ENCODE data around the gene PLXNA4. TPM values are rescaled to one million over a fixed set of nuclear protein-coding genes. Genes with fewer than 3 reads are reported as not detected.
"Not testable (repeated sequence)": the region's sequence is repeated elsewhere in the genome, so short reads cannot be mapped to it uniquely, and the experiment has no call there.

PLXNA4 gene
- polyA plus RNA-seq, 1 donor (not counting 4 experiments of a cell fraction or from before 2014, with no cell fraction given) = 0.01 TPM

DNA sequence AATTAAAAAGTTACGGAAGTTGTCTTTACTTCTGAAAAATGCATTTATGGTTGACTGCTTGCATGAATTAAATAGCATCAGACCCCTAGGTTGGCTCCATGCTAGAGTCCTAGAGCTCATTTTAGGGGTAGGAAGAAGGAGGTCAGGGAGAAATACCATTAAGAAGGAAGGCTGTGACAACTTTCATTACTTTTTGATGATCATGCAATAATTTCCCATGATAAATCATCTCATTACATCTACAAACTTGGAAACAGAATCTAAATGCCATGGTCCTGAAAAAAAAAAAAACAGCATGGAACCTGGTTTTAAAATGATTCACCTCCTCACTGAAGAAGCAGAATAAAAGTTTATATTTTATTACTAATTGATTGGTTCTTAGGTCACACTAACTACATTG is 20.3 kb upstream of the PLXNA4 start:
- Histone ChIP-seq H3K27me3 (ENCODE audit: control insufficient read depth, extremely low read depth, insufficient read depth, low read length) (peaks cover 4% of the 10 kb centered on the region), H3K9ac (ENCODE audit: control insufficient read depth, extremely low read depth, insufficient read depth, low read length) (no peak overlapping the region), H3K79me2 (ENCODE audit: control insufficient read depth, insufficient read depth, low read length) (no peaks in the 10 kb centered on the region), H2AFZ (ENCODE audit: control insufficient read depth, low read length) (no peak overlapping the region), H4K20me1 (ENCODE audit: control insufficient read depth, extremely low read depth, insufficient read depth, low read length) (no peaks in the 10 kb centered on the region), H3K4me3 (ENCODE audit: control insufficient read depth in 2 of 3, extremely low read depth in 1 of 3, insufficient read depth in 2 of 3, low read depth in 1 of 3, low read length in 3 of 3) (no peak overlapping the region), H3K4me1 (ENCODE audit: control insufficient read depth, extremely low read depth, insufficient read depth, low read length) (no peaks in the 10 kb centered on the region), H3K27ac (ENCODE audit: control insufficient read depth, insufficient read depth, low read length) (no peak overlapping the region), H3K36me3 (ENCODE audit: control insufficient read depth in 2 of 2, extremely low read depth in 1 of 2, insufficient read depth in 2 of 2, low read length in 2 of 2) (no peaks in the 10 kb centered on the region), H3K9me3 (ENCODE audit: control insufficient read depth, low read depth, low read length) (no peaks in the 10 kb centered on the region), H3K9me1 (ENCODE audit: control insufficient read depth, extremely low read depth, insufficient read depth, low read length) (no peaks in the 10 kb centered on the region), H3K4me2 (ENCODE audit: control insufficient read depth, extremely low read depth, insufficient read depth, low read depth, low read length) (no peak overlapping the region)
- no peak for DNase-seq (ENCODE audit: low read depth, low spot score)
- dilution Hi-C loops (cut with MboI; ENCODE audit: extremely low pct_ligation_motif_present, low sequenced_read_pairs) = no loop called here
- TF ChIP-seq, protein P1, sequence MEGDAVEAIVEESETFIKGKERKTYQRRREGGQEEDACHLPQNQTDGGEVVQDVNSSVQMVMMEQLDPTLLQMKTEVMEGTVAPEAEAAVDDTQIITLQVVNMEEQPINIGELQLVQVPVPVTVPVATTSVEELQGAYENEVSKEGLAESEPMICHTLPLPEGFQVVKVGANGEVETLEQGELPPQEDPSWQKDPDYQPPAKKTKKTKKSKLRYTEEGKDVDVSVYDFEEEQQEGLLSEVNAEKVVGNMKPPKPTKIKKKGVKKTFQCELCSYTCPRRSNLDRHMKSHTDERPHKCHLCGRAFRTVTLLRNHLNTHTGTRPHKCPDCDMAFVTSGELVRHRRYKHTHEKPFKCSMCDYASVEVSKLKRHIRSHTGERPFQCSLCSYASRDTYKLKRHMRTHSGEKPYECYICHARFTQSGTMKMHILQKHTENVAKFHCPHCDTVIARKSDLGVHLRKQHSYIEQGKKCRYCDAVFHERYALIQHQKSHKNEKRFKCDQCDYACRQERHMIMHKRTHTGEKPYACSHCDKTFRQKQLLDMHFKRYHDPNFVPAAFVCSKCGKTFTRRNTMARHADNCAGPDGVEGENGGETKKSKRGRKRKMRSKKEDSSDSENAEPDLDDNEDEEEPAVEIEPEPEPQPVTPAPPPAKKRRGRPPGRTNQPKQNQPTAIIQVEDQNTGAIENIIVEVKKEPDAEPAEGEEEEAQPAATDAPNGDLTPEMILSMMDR (optimal IDR thresholded peaks at IDR 0.05 in 1 of 3, IDR thresholded peaks at IDR 0.05 in 1 of 3, conservative IDR thresholded peaks at IDR 0.05 in 1 of 3; ENCODE audit: extremely low read depth in 1 of 3, insufficient read depth in 2 of 3, low read length in 3 of 3) = no peak
- no peak for TF ChIP-seq EZH2 (IDR thresholded peaks at IDR 0.05; ENCODE audit: low read length)
- no peak for FAIRE-seq

DNA sequence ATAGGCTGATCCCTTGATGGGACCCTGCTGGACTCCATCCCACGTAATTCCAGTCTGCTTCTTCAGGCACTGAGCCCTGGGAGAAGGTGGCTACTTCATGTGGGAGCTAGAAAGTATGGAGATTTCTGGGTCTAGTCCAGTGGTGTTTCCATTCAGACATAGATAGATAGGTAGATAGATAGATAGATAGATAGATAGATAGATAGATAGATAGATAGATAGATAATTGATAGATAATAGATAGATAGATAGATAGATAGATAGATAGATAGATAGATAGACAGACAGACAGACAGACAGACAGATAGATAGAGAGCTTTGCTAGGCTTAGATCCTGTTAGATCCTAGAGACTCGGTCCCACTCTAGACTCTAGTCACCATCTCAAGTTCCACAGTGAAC is 18.5 kb upstream of the PLXNA4 start:
- not testable (repeated sequence) for H3K27me3 ChIP-seq (ENCODE audit: control insufficient read depth, extremely low read depth, insufficient read depth, low read length); FAIRE-seq

DNA sequence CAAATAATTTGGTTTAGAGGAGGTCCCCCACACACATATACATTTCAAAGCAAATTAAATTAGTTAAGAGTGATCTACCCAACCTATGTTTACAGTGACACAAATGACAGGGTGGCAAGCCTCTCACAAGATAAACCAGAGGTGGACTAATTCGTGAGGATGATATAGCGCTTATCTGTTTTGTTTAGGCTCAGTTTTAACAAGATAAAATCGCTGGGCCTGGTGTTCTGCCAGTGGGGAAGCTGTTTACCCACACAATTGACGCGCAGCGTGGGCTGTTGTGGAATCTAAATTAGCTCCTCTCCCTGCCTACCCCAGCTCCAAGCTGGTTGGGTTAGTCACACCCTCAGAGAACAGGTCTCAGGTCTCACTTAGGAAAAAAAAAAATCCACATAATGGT is 16.7 kb upstream of the PLXNA4 start:
- Histone ChIP-seq H3K36me3 (ENCODE audit: control insufficient read depth in 2 of 2, extremely low read depth in 1 of 2, insufficient read depth in 2 of 2, low read length in 2 of 2) (no peaks in the 10 kb centered on the region), H4K20me1 (ENCODE audit: control insufficient read depth, extremely low read depth, insufficient read depth, low read length) (no peaks in the 10 kb centered on the region), H3K9me3 (ENCODE audit: control insufficient read depth, low read depth, low read length) (no peaks in the 10 kb centered on the region), H3K4me3 (ENCODE audit: control insufficient read depth in 2 of 3, extremely low read depth in 1 of 3, insufficient read depth in 2 of 3, low read depth in 1 of 3, low read length in 3 of 3) (no peak overlapping the region), H3K9ac (ENCODE audit: control insufficient read depth, extremely low read depth, insufficient read depth, low read length) (no peak overlapping the region), H3K9me1 (ENCODE audit: control insufficient read depth, extremely low read depth, insufficient read depth, low read length) (no peaks in the 10 kb centered on the region), H3K27me3 (ENCODE audit: control insufficient read depth, extremely low read depth, insufficient read depth, low read length) (peaks cover 5% of the 10 kb centered on the region), H3K79me2 (ENCODE audit: control insufficient read depth, insufficient read depth, low read length) (no peaks in the 10 kb centered on the region), H3K4me2 (ENCODE audit: control insufficient read depth, extremely low read depth, insufficient read depth, low read depth, low read length) (no peak overlapping the region), H3K27ac (ENCODE audit: control insufficient read depth, insufficient read depth, low read length) (no peak overlapping the region), H3K4me1 (ENCODE audit: control insufficient read depth, extremely low read depth, insufficient read depth, low read length) (no peaks in the 10 kb centered on the region), H2AFZ (ENCODE audit: control insufficient read depth, low read length) (no peak overlapping the region)
- no peak for FAIRE-seq
- DNase-seq (ENCODE audit: low read depth, low spot score) = no peak
- dilution Hi-C loops (cut with MboI; ENCODE audit: extremely low pct_ligation_motif_present, low sequenced_read_pairs) = no loop called here
- no peak for TF ChIP-seq EZH2 (IDR thresholded peaks at IDR 0.05; ENCODE audit: low read length)
- TF ChIP-seq, protein P1 (optimal IDR thresholded peaks at IDR 0.05 in 1 of 3, IDR thresholded peaks at IDR 0.05 in 1 of 3, conservative IDR thresholded peaks at IDR 0.05 in 1 of 3; ENCODE audit: extremely low read depth in 1 of 3, insufficient read depth in 2 of 3, low read length in 3 of 3) = no peak

More for the DNA sequence above, 18.5 kb upstream of the PLXNA4 start:
- H3K9me3 ChIP-seq (ENCODE audit: control insufficient read depth, low read depth, low read length); H4K20me1 ChIP-seq (ENCODE audit: control insufficient read depth, extremely low read depth, insufficient read depth, low read length); dilution Hi-C loops (cut with MboI; ENCODE audit: extremely low pct_ligation_motif_present, low sequenced_read_pairs); H3K9me1 ChIP-seq (ENCODE audit: control insufficient read depth, extremely low read depth, insufficient read depth, low read length); H3K4me3 ChIP-seq (ENCODE audit: control insufficient read depth in 2 of 3, extremely low read depth in 1 of 3, insufficient read depth in 2 of 3, low read depth in 1 of 3, low read length in 3 of 3); H3K4me2 ChIP-seq (ENCODE audit: control insufficient read depth, extremely low read depth, insufficient read depth, low read depth, low read length); H3K4me1 ChIP-seq (ENCODE audit: control insufficient read depth, extremely low read depth, insufficient read depth, low read length); H3K27ac ChIP-seq (ENCODE audit: control insufficient read depth, insufficient read depth, low read length); H3K9ac ChIP-seq (ENCODE audit: control insufficient read depth, extremely low read depth, insufficient read depth, low read length); H2AFZ ChIP-seq (ENCODE audit: control insufficient read depth, low read length); DNase-seq (ENCODE audit: low read depth, low spot score); H3K36me3 ChIP-seq (ENCODE audit: control insufficient read depth in 2 of 2, extremely low read depth in 1 of 2, insufficient read depth in 2 of 2, low read length in 2 of 2); H3K79me2 ChIP-seq (ENCODE audit: control insufficient read depth, insufficient read depth, low read length): not testable (repeated sequence)

Data from keratinocyte (primary cell).